H1 (cell line): ENCODE data around the gene WDFY3. TPM values are rescaled to one million over a fixed set of nuclear protein-coding genes. Genes with fewer than 3 reads are reported as not detected.

ENCODE experiments used
- CTCF ChIA-PET: fragments of 300-600 bp; sonication (Branson Sonifier 250); formaldehyde crosslinking; loops from one replicate; lab custom pipeline; 2021; ENCODE audit not compliant: partially characterized antibody; lab: Charles Lee
- POLR2A ChIA-PET: fragments of 300-600 bp; sonication (Branson Sonifier 250); formaldehyde crosslinking; loops from one replicate; lab custom pipeline; 2021; ENCODE audit warnings: inconsistent platforms; ENCODE audit not compliant: partially characterized antibody; lab: Charles Lee
- DNase-seq, 2 experiments: peaks; one replicate each; pipeline versions ENCODE4 v3.0.0 to v3.0.0-alpha.2; 2010 to 2022; ENCODE audit warnings: low spot score in 2 of 2, low read depth in 1 of 2, mixed read lengths in 1 of 2
- FAIRE-seq: peaks from 2 replicates; lab custom pipeline; 2011; peaks lifted over from hg19 to GRCh38; lab: Jason Lieb, UNC
- H2AFZ ChIP-seq: 2 replicates; pipeline ENCODE4 v1.8.1; 2012; ENCODE audit warnings: low read length, inconsistent platforms
- H2AK5ac ChIP-seq: 2 replicates; pipeline ENCODE4 v1.6.1; 2013; ENCODE audit warnings: low read depth, low read length
- H2BK120ac ChIP-seq: replicated peaks from 2 replicates; pipeline ENCODE3; 2013; ENCODE audit warnings: low read depth, low read length, inconsistent platforms
- H2BK12ac ChIP-seq: 2 replicates; pipeline ENCODE4 v1.6.1; 2013; ENCODE audit warnings: low read depth, low read length
- H2BK15ac ChIP-seq: 2 replicates; pipeline ENCODE4 v1.6.1; 2013; ENCODE audit warnings: low read length
- H2BK20ac ChIP-seq: 2 replicates; pipeline ENCODE4 v1.6.1; 2013; ENCODE audit warnings: low read length
- H2BK5ac ChIP-seq: 2 replicates; pipeline ENCODE4 v1.6.1; 2013; ENCODE audit warnings: low read depth, low read length
- H3K14ac ChIP-seq: 2 replicates; pipeline ENCODE4 v1.6.1; 2013; ENCODE audit warnings: inconsistent platforms; ENCODE audit not compliant: insufficient read length
- H3K18ac ChIP-seq: 2 replicates; pipeline ENCODE4 v1.6.1; 2013; ENCODE audit warnings: low read length; ENCODE audit errors: extremely low read depth
- H3K23ac ChIP-seq: 2 replicates; pipeline ENCODE4 v1.6.1; 2013; ENCODE audit warnings: inconsistent platforms; ENCODE audit not compliant: insufficient read length
- H3K23me2 ChIP-seq: 2 replicates; pipeline ENCODE4 v1.6.1; 2013; ENCODE audit warnings: low read depth, low read length
- H3K27ac ChIP-seq: 2 replicates; pipeline ENCODE4 v1.6.1; 2011; ENCODE audit warnings: low read depth, low read length, inconsistent platforms
- H3K27me3 ChIP-seq, 4 experiments: replicated peaks in 1 of 4; 1 replicate in 1 of 4; 2 replicates in 3 of 4; pipeline versions ENCODE4 v1.6.1 to v1.8.1; 2011 to 2013; ENCODE audit warnings: low read length in 3 of 4, mild to moderate bottlenecking in 3 of 4, inconsistent platforms in 2 of 4, mixed read lengths in 2 of 4, moderate library complexity in 1 of 4; ENCODE audit not compliant: control insufficient read depth in 3 of 4, insufficient read depth in 3 of 4; ENCODE audit errors: extremely low read depth in 1 of 4
- H3K36me3 ChIP-seq, 4 experiments: 2 replicates each; pipeline versions ENCODE4 v1.6.1 to v1.8.1; 2011 to 2013; ENCODE audit warnings: mild to moderate bottlenecking in 4 of 4, low read length in 3 of 4, moderate library complexity in 2 of 4, control low read depth in 1 of 4, inconsistent platforms in 1 of 4; ENCODE audit not compliant: insufficient read depth in 4 of 4, control insufficient read depth in 2 of 4
- H3K4ac ChIP-seq: replicated peaks from 2 replicates; pipeline ENCODE3; 2013; ENCODE audit warnings: low read length, low read depth, mixed read lengths, inconsistent platforms; ENCODE audit not compliant: insufficient read length
- H3K4me1 ChIP-seq, 4 experiments: replicated peaks in 1 of 4; 1 replicate in 1 of 4; 2 replicates in 3 of 4; pipeline versions ENCODE4 v1.6.1 to v1.8.1; 2011 to 2013; ENCODE audit warnings: low read length in 3 of 4, inconsistent platforms in 2 of 4, mixed read lengths in 1 of 4; ENCODE audit not compliant: insufficient read depth in 4 of 4, control insufficient read depth in 3 of 4
- H3K4me2 ChIP-seq, 2 experiments: 2 replicates each; pipeline versions ENCODE4 v1.6.1 to v1.8.1; 2011 to 2013; ENCODE audit warnings: low read depth in 2 of 2, low read length in 2 of 2, control low read depth in 1 of 2, inconsistent platforms in 1 of 2, mild to moderate bottlenecking in 1 of 2; ENCODE audit not compliant: insufficient read depth in 1 of 2
- H3K4me3 ChIP-seq, 4 experiments: fragments of 200-600, 300-600 bp in 1 of 4; sonication (generic), shearing (Covaris generic), sonication (Bioruptor Twin) in 1 of 4; 2 replicates each; pipeline versions ENCODE4 v1.5.1 to v1.8.1; 2011 to 2016; ENCODE audit warnings: low read length in 4 of 4, low read depth in 3 of 4, control low read depth in 2 of 4, inconsistent platforms in 2 of 4, mild to moderate bottlenecking in 2 of 4, mixed read lengths in 1 of 4, moderate library complexity in 1 of 4; ENCODE audit not compliant: insufficient read depth in 2 of 4; ENCODE audit errors: extremely low read depth in 1 of 4
- H3K56ac ChIP-seq: replicated peaks from 2 replicates; pipeline ENCODE3; 2013; ENCODE audit warnings: low read depth, mild to moderate bottlenecking, mixed read lengths, low read length, inconsistent platforms; ENCODE audit not compliant: insufficient read length
- H3K79me1 ChIP-seq: 2 replicates; pipeline ENCODE4 v1.6.1; 2013; ENCODE audit warnings: low read depth, low read length, control low read depth
- H3K79me2 ChIP-seq, 2 experiments: 2 replicates each; pipeline versions ENCODE4 v1.6.1 to v1.8.1; 2012 to 2013; ENCODE audit warnings: low read length in 2 of 2, mild to moderate bottlenecking in 2 of 2, inconsistent platforms in 1 of 2; ENCODE audit not compliant: insufficient read depth in 2 of 2, control insufficient read depth in 1 of 2
- H3K9ac ChIP-seq, 4 experiments: replicated peaks in 1 of 4; 1 replicate in 1 of 4; 2 replicates in 3 of 4; pipeline versions ENCODE4 v1.6.1 to v1.8.1; 2011 to 2013; ENCODE audit warnings: low read depth in 3 of 4, low read length in 3 of 4, control low read depth in 2 of 4, mild to moderate bottlenecking in 2 of 4, moderate library complexity in 2 of 4, inconsistent platforms in 1 of 4; ENCODE audit errors: extremely low read depth in 1 of 4
- H3K9me3 ChIP-seq, 2 experiments: 2 replicates each; pipeline versions ENCODE4 v1.6.1 to v1.8.1; 2012 to 2013; ENCODE audit warnings: mild to moderate bottlenecking in 2 of 2, moderate library complexity in 2 of 2, control low read depth in 1 of 2, inconsistent platforms in 1 of 2, low read depth in 1 of 2, low read length in 1 of 2, mixed read lengths in 1 of 2; ENCODE audit not compliant: insufficient read depth in 2 of 2
- H4K20me1 ChIP-seq, 2 experiments: replicated peaks in 1 of 2; 2 replicates each; pipeline versions ENCODE3 to v1.8.1; 2011 to 2013; ENCODE audit warnings: inconsistent platforms in 2 of 2, low read length in 2 of 2, mild to moderate bottlenecking in 1 of 2; ENCODE audit not compliant: insufficient read depth in 2 of 2, control insufficient read depth in 1 of 2
- H4K5ac ChIP-seq: 2 replicates; pipeline ENCODE4 v1.6.1; 2013; ENCODE audit warnings: low read length, low read depth, mixed read lengths, inconsistent platforms; ENCODE audit not compliant: insufficient read length
- H4K8ac ChIP-seq: 2 replicates; pipeline ENCODE4 v1.8.0; 2013; ENCODE audit warnings: mild to moderate bottlenecking, moderate library complexity, low read length, inconsistent platforms; ENCODE audit not compliant: insufficient read depth; ENCODE audit errors: extremely low read depth
- H4K91ac ChIP-seq: replicated peaks from 2 replicates; pipeline ENCODE3; 2013; ENCODE audit warnings: low read length, mixed read lengths, inconsistent platforms; ENCODE audit not compliant: insufficient read length
- EGR1 ChIP-seq: IDR thresholded peaks from 2 replicates; pipeline ENCODE4 v1.6.1; 2011; ENCODE audit warnings: low read depth, low read length, borderline replicate concordance
- POLR2AphosphoS5 ChIP-seq: IDR thresholded peaks from 2 replicates; pipeline ENCODE4 v1.6.1; 2011; ENCODE audit warnings: low read depth, low read length
- SP2 ChIP-seq: IDR thresholded peaks from 2 replicates; pipeline ENCODE4 v1.6.1; 2012; ENCODE audit warnings: mild to moderate bottlenecking, low read length, inconsistent platforms
- whole genome bisulfite sequencing, 2 experiments: shearing (Covaris generic) in 1 of 2; methylation state at CpG; one replicate each; pipeline versions ENCODE4 v1.1.6 to v1.1.7; 2013 to 2015; ENCODE audit warnings: low lambda C conversion rate in 2 of 2, mixed read lengths in 2 of 2, inconsistent platforms in 1 of 2, low coverage in 1 of 2, missing lambda C conversion rate in 1 of 2; ENCODE audit not compliant: insufficient replicate concordance in 2 of 2, insufficient coverage in 1 of 2, insufficient read length in 1 of 2; ENCODE audit errors: extremely low coverage in 1 of 2, missing lambda C conversion rate in 1 of 2; 5-methylcytosine and 5-hydroxymethylcytosine counted together
- polyA plus RNA-seq, 7 experiments: library from polyadenylated mRNA; depleted of rRNA in 3 of 7; stranded (reverse) in 5 of 7; unstranded in 2 of 7; fragments of >200 nt in 5 of 7; fragments of 200-250 nt in 2 of 7; gene quantifications; 1 replicate in 5 of 7; 2 replicates in 1 of 7; 4 replicates in 1 of 7; pipeline versions ENCODE4 v1.2.1 to v1.2.3, GENCODE V29; 2011 to 2013; ENCODE audit warnings: missing spikeins in 2 of 7, mixed read lengths in 2 of 7
- total RNA-seq: library from RNA; stranded (reverse); fragmentation: NEBNext Ultra II Directional; extraction: Animal tissue kit (Norgen Biotek cat#: 25700); gene quantifications from 2 replicates; pipeline ENCODE4 v1.2.1, GENCODE V29; 2021

The WDFY3 gene
- total and polyA plus RNA-seq, 2 of the 8 experiments (the other 6 are each of a cell fraction or from before 2014, with no cell fraction given), result 25.6 to 62.4 TPM

GRCh38 chr4:84669201-84669600 lies 297.3 kb downstream of the WDFY3 start:
- no peak overlapping the region for H2AK5ac ChIP-seq
- H3K79me2 ChIP-seq, result no peaks in the 10 kb centered on the region
- no peak overlapping the region for H2AFZ ChIP-seq
- no peak overlapping the region for H2BK12ac ChIP-seq
- H3K4ac ChIP-seq, result no peak overlapping the region
- no peak overlapping the region for H2BK5ac ChIP-seq
- H3K4me1 ChIP-seq, result no peaks in the 10 kb centered on the region
- no peak overlapping the region for H3K14ac ChIP-seq
- no peaks in the 10 kb centered on the region for H3K27me3 ChIP-seq
- no peak for FAIRE-seq
- H3K23me2 ChIP-seq, result no peaks in the 10 kb centered on the region
- ChIA-PET POLR2A (interaction anchor here (0.6 to 0.7 kb wide), 2 partner anchors 9 to 88 kb away, joined by 3 read pairs; no protein-coding TSS in a partner anchor), CTCF (interaction anchor here (0.6 to 1.5 kb wide), 2 partner anchors 90 to 758 kb away, joined by 3 to 5 read pairs; no protein-coding TSS in a partner anchor)
- no peak overlapping the region for H2BK120ac ChIP-seq
- no peak overlapping the region for H3K56ac ChIP-seq
- H4K8ac ChIP-seq, result no peak overlapping the region
- H4K5ac ChIP-seq, result no peak overlapping the region
- no peak overlapping the region for H3K4me3 ChIP-seq
- no peak overlapping the region for H4K91ac ChIP-seq
- no peak overlapping the region for H3K9ac ChIP-seq
- no peak overlapping the region for H3K4me2 ChIP-seq
- no peak overlapping the region for H3K27ac ChIP-seq
- DNase-seq, result no peak
- H3K9me3 ChIP-seq, result peaks cover 0 to 8% of the 10 kb centered on the region in 2 experiments; a peak in 2 of 4 replicates
- H3K36me3 ChIP-seq, result peaks cover 0 to 28% (median 15%) of the 10 kb centered on the region in 4 experiments; a peak in 5 of 8 replicates
- H3K79me1 ChIP-seq, result no peaks in the 10 kb centered on the region
- WGBS, 2 experiments, result 90% methylated on average over 1 of the region's 1 CpG; no CpG with 5 or more reads in 1 of the 2 experiments
- no peak overlapping the region for H3K23ac ChIP-seq
- H4K20me1 ChIP-seq, result no peaks in the 10 kb centered on the region
- H2BK20ac ChIP-seq, result no peak overlapping the region
- H2BK15ac ChIP-seq, result no peak overlapping the region
- no peak overlapping the region for H3K18ac ChIP-seq
- TF ChIP-seq EGR1, result no peak
- TF ChIP-seq POLR2AphosphoS5, result no peak
- TF ChIP-seq SP2, result no peak
